ENCODE data around the gene FAM234B. TPM values are rescaled to one million over a fixed set of nuclear protein-coding genes. Genes with fewer than 3 reads are reported as not detected.
A peak's percentile ranks its signal among the peaks of the same experiment; 100 is the strongest.

The FAM234B gene
- total RNA-seq, 4 donors from 2014 or later = 4.7 to 6.5 (median 5.5) TPM

DNA sequence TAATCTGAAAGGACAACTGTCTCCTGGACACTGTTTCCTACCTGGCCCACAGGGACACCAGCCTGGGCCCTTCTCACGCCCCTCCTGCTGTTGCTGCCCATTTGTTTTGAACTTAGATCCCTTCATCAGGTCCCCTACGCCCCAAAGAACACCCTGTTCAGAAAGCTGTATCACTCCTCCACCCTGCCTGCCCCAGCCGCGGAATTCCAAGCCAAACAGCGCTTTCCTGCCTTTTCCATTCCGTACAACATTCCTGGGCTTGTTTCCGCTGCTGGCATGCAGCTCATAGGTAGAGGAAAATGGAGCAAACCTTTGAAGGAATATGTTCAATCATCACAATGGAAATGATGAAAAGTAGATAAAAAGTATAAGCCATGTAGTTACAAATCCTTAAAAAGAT lies 72.1 kb downstream of the FAM234B start:
- peak; percentile 59 for ATAC-seq
- H3K36me3 ChIP-seq = no peaks in the 10 kb centered on the region
- TF ChIP-seq, protein P1, sequence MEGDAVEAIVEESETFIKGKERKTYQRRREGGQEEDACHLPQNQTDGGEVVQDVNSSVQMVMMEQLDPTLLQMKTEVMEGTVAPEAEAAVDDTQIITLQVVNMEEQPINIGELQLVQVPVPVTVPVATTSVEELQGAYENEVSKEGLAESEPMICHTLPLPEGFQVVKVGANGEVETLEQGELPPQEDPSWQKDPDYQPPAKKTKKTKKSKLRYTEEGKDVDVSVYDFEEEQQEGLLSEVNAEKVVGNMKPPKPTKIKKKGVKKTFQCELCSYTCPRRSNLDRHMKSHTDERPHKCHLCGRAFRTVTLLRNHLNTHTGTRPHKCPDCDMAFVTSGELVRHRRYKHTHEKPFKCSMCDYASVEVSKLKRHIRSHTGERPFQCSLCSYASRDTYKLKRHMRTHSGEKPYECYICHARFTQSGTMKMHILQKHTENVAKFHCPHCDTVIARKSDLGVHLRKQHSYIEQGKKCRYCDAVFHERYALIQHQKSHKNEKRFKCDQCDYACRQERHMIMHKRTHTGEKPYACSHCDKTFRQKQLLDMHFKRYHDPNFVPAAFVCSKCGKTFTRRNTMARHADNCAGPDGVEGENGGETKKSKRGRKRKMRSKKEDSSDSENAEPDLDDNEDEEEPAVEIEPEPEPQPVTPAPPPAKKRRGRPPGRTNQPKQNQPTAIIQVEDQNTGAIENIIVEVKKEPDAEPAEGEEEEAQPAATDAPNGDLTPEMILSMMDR (IDR thresholded peaks at IDR 0.05) = no peak
- no peak for TF ChIP-seq POLR2A (IDR thresholded peaks at IDR 0.05)
- 72 to 77% methylated on average over 2 to 7 of the region's 7 CpGs for WGBS, 2 donors (ENCODE audit: low coverage in 1 of 2)
- peak overlapping the region in 1 of 4 donors; percentile 53 for H3K27ac ChIP-seq
- H3K9me3 ChIP-seq = no peaks in the 10 kb centered on the region
- H3K4me3 ChIP-seq = no peak overlapping the region
- H3K27me3 ChIP-seq = no peaks in the 10 kb centered on the region
- peaks cover 0 to 11% (median 0%) of the 10 kb centered on the region in 3 donors for H3K4me1 ChIP-seq

DNA sequence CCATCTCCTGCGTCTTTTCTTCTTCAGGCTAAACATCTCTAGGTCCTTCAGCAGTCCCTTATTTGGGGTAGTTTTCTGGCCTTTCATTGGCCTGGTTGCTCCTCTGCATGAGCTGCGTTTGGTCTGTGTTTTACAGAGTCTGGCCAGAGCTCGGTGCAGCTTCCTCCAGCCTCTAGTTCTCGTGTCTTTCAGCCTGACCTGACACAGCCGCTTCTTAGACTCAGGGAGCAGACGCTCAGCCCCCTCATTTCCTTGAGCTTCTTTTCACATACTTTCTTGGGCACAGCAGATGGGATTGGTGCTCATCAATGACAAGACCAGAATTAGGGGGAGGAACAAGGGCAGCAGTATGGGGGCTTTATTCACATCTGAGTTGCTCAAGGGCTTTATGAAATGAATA lies 72.8 kb downstream of the FAM234B start:
- ATAC-seq = no peak

DNA sequence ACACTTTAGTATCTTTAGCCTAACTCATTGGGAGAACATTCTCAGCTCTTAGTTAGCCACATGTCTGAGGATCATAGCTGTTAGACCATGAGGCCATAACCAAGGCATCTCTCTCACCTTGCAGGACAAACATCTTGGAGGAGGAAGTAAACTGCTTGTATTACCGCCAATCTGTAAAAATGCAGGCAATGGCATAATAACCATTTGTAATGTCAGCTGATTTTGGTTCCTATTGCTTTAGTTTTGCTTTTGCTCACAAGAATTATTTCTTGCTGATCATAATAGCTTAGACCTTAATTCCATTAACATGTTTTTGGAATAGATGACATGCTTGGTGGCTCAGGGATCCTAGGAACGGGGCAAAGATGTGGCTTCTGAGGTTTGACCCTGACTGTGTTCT lies 75.6 kb downstream of the FAM234B start:
- Histone ChIP-seq H3K9me3 (no peaks in the 10 kb centered on the region), H3K4me3 (no peak overlapping the region), H3K27me3 (no peaks in the 10 kb centered on the region), H3K36me3 (no peaks in the 10 kb centered on the region), H3K4me1 (peaks cover 0 to 11% (median 0%) of the 10 kb centered on the region in 3 donors), H3K27ac (no peak overlapping the region)
- ATAC-seq = no peak
- WGBS, 2 donors (ENCODE audit: low coverage in 1 of 2) = 94 to 100% methylated on average over 2 of the region's 2 CpGs
- no peak for TF ChIP-seq POLR2AphosphoS5 (IDR thresholded peaks at IDR 0.05)
- no peak for TF ChIP-seq EP300 (IDR thresholded peaks at IDR 0.05)

More for the DNA sequence above, 72.8 kb downstream of the FAM234B start:
- Histone ChIP-seq H3K27me3 (no peaks in the 10 kb centered on the region), H3K36me3 (no peaks in the 10 kb centered on the region), H3K27ac (peak overlapping the region in 2 of 4 donors; percentile 12 to 53), H3K4me1 (peaks cover 0 to 11% (median 0%) of the 10 kb centered on the region in 3 donors), H3K4me3 (no peak overlapping the region), H3K9me3 (no peaks in the 10 kb centered on the region)
- TF ChIP-seq POLR2A (IDR thresholded peaks at IDR 0.05) (no peak), POLR2AphosphoS5 (IDR thresholded peaks at IDR 0.05) (no peak), EP300 (IDR thresholded peaks at IDR 0.05) (no peak)
- TF ChIP-seq, protein P1 (IDR thresholded peaks at IDR 0.05) = no peak
- 41 to 45% methylated on average over 6 of the region's 6 CpGs for WGBS, 2 donors (ENCODE audit: low coverage in 1 of 2)

DNA sequence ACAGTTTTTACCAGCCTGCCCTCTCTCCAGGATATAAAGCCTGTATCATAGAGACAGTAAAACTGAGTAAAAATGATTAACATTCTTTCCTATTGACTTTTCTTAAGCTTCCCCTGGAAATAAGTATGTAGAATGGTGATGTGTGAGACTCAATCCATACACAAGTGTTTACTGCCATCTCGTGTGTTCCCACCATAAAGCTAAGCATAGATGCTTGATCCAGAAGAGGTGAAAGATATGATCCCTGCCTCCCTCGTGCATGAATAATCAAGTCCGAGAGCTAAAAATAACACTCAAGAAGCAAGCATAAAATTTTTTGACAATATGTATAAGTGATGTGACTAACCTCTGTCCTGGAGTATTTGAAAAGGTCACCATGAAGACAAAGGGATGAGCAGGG lies 76.2 kb downstream of the FAM234B start:
- no peak overlapping the region for H3K4me3 ChIP-seq
- TF ChIP-seq, protein P1 (IDR thresholded peaks at IDR 0.05) = no peak
- TF ChIP-seq EP300 (IDR thresholded peaks at IDR 0.05) = no peak
- TF ChIP-seq POLR2A (IDR thresholded peaks at IDR 0.05) = no peak
- no peak for TF ChIP-seq POLR2AphosphoS5 (IDR thresholded peaks at IDR 0.05)
- H3K9me3 ChIP-seq = no peaks in the 10 kb centered on the region
- H3K4me1 ChIP-seq = peaks cover 0 to 11% (median 0%) of the 10 kb centered on the region in 3 donors
- WGBS, 2 donors (ENCODE audit: low coverage in 1 of 2) = 50 to 92% methylated on average over 2 of the region's 3 CpGs
- ATAC-seq = no peak
- no peaks in the 10 kb centered on the region for H3K36me3 ChIP-seq
- no peaks in the 10 kb centered on the region for H3K27me3 ChIP-seq
- no peak overlapping the region for H3K27ac ChIP-seq

DNA sequence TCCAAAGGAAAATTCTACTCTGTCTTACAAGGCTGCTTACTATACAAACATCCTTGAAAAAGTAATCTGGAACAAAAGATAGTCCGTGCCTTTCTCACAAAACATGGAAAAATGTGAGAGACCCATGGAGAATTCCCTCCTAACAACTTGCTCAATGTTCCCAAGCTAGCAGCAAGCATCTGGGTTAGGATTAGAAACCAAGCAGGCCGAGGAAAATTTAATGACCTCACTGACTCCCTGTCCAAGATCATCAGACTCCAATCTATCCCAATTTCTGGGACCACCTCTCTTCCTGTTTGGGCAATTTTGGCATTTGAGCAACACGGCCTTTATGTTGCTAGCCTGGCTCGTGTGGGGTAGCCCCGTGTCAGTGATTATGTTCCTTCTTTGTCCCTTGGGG lies 77.4 kb downstream of the FAM234B start:
- TF ChIP-seq POLR2A (IDR thresholded peaks at IDR 0.05) = no peak
- TF ChIP-seq EP300 (IDR thresholded peaks at IDR 0.05) = no peak
- TF ChIP-seq POLR2AphosphoS5 (IDR thresholded peaks at IDR 0.05) = no peak
- TF ChIP-seq, protein P1 (IDR thresholded peaks at IDR 0.05) = no peak
- Histone ChIP-seq H3K36me3 (no peaks in the 10 kb centered on the region), H3K27me3 (no peaks in the 10 kb centered on the region), H3K4me1 (peaks cover 0 to 6% (median 0%) of the 10 kb centered on the region in 3 donors), H3K4me3 (no peak overlapping the region), H3K27ac (no peak overlapping the region), H3K9me3 (no peaks in the 10 kb centered on the region)
- ATAC-seq = no peak
- WGBS, 2 donors (ENCODE audit: low coverage in 1 of 2) = 88 to 94% methylated on average over 2 to 5 of the region's 5 CpGs

Data from gastroesophageal sphincter (tissue), 4 donors.